NCI-H2227 treated with DMSO at 0.1 percent for 48 hours (cell line): ENCODE results near the gene NEU4.
"Not testable (repeated sequence)": the region's sequence is repeated elsewhere in the genome, so short reads cannot be mapped to it uniquely, and the experiment has no call there.

Experiments
- DNase-seq: peaks from one replicate; lab custom pipeline; 2025; lab: John Stamatoyannopoulos, UW

NEU4 gene

DNA sequence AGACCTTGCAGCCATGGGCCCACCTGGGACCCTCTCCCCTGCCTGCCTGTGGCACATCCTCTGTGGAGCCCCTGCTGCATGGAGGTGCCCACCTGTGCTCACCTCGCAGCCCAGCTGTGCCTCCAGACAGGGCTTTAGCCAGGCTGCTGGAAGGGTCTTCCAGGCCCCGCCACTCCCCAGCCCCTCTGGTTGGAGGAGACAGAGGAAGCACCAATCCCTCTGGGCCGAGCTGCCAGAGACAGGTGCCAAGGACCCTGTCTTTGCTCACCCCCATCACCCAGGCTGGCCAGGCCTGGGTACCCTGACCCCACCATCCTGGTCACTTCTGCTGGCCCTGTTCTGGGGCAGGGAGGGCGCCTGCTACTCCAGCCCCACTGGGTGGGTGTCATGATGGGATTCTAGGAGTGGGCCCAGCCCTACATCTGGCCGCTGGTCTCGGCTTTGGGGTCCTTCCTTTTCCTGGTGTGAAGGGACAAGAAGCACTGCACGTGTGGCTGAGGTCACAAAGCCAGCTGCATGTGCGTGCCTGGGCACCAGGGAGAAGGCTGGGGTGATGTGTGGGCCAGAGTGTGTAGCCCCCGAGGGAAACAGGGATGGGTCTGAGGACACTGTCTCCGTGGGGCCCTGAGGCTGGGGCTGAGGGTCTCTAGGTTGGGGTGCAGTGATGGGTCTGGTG, 9.3 kb upstream of the NEU4 start:
- no peak for DNase-seq

DNA sequence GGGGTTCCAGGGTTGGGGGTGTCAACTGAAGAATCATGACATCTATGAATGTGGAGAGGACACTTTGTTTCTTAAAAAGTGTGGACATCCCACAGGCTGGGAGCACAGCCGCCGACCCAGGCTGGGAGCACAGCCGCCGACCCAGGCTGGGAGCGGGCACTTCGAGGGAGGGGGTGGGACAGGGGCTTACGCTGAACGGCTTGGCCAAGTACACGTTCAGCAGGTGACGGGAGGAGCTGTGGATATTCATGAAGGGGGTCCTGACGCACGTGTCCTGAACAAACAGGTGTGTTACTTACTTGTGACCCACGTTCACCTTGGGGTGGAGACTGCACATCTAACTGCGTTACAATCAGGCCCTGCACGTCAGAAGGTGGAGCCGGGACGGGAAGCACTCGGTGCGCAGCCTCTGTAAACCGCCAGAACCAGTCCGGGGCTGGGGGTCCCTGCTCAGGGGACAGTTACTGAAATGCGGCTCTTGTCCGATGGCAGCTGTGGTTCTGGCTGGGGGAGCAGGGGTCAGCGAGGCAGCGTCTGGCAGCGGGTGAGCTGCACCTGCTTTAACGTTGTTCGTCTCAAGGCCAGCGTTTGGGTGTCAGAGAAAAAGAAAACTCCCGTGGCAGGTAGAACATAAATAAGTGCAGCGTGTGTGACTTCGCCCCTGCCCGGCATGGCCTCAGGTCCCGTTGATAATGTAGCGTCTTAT, 8.6 kb upstream of the NEU4 start:
- DNase-seq: not testable (repeated sequence)

- DNase-seq: no peak
These were observed 7.2 kb upstream of the NEU4 start for GRCh38 chr2:241801611-241802420.

GRCh38 chr2:241802421-241803318, 6.3 kb upstream of the NEU4 start:
- no peak for DNase-seq

- DNase-seq: peak; percentile 35
These were observed 5.3 kb upstream of the NEU4 start for GRCh38 chr2:241803387-241804325.

DNA sequence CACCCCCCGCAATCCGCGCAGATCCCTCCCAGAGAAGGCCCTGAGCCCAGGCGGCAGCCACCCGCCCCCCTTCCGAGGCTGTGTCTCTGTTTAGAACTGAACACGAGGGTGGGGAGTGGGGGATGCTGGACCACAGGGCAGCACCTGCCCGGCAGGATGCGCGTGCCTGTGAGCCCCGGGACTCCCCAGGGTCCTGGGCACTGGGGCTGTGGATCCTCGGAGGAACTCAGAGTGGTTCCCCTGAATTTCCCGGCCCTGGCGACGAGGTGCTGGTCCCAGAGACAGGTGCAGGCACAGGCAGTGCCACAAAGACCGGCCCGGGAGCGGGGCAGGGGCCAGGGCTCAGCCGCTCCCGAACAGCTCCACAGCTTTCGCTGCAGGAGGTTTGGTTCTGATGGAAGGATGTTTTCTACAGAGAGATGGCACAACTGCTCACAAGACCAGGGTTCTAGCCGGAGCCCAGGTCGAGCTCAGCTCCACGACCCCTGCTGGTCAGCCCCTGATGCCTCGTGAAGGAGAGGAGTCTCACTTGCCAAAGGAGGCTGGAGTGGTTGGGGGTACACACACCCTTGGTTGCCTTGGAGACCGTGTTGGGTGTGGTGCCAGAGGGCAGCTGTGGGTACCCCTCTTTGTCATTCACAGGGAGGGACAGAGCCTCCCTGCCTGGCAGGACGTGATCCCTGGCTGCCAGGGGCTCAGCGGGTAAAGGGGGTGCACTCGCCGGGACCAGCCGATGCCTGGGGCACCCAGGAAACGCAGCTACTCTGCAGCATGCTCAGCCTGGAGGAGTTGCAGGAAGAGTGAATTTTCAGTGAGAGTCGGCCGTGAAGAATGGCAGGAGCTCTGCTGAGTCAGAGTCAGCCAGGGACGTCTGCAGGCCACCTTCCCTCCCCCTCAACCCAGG, 4.4 kb upstream of the NEU4 start:
- no peak for DNase-seq

DNA sequence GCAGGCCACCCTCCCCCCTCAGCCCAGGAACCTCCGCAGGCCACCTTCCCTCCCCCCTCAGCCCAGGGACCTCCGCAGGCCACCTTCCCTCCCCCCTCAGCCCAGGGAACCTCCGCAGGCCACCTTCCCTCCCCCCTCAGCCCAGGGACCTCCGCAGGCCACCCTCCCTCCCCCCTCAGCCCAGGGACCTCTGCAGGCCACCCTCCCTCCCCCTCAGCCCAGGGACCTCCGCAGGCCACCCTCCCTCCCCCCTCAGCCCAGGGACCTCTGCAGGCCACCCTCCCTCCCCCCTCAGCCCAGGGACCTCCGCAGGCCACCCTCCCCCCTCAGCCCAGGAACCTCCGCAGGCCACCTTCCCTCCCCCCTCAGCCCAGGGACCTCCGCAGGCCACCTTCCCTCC, 2.8 kb upstream of the NEU4 start:
- not testable (repeated sequence) for DNase-seq

- DNase-seq: no peak
These were observed 807 bp upstream of the NEU4 start for GRCh38 chr2:241808051-241808720.

GRCh38 chr2:241809383-241810306, 652 bp downstream of the NEU4 start:
- no peak for DNase-seq

DNA sequence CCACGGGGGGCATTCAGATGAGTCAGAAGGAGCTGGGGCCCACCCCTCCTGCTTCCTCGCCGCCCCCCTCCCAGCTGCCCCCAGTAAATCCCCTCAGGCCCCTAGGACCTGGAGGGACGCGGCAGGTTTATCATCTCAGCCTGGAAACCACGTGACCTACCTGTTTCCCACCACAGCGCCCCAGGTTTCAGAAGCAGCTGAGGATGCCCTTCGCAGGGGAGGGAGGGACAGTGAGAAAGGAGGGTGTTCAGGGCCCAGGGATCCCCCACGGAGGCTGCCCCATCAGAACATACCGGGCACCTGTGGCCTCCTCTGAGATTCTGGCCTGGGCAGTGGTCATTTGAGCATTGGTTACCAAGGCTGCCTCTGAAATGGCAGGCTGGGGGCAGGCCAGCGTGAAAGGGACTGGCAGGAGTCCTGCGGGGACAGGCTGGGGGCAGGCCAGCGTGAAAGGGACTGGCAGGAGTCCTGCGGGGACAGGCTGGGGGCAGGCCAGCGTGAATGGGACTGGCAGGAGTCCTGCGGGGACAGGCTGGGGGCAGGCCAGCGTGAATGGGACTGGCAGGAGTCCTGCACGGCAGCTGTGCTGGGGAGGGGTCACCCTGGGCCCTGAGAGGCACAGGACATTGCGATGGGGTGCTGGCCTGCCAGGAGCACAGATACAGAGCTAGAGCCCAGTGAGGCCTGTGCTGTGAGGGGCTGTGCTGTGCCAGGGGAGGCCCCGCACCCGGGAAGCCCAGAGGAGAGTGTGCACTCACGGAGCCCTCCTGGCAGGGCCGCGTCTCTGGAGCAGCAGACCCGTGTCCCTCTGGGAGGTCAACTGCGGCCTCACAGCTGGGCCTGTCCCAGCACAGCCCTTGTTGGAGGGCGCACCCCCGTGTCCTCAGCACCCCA, 1.6 kb downstream of the NEU4 start:
- no peak for DNase-seq

DNA sequence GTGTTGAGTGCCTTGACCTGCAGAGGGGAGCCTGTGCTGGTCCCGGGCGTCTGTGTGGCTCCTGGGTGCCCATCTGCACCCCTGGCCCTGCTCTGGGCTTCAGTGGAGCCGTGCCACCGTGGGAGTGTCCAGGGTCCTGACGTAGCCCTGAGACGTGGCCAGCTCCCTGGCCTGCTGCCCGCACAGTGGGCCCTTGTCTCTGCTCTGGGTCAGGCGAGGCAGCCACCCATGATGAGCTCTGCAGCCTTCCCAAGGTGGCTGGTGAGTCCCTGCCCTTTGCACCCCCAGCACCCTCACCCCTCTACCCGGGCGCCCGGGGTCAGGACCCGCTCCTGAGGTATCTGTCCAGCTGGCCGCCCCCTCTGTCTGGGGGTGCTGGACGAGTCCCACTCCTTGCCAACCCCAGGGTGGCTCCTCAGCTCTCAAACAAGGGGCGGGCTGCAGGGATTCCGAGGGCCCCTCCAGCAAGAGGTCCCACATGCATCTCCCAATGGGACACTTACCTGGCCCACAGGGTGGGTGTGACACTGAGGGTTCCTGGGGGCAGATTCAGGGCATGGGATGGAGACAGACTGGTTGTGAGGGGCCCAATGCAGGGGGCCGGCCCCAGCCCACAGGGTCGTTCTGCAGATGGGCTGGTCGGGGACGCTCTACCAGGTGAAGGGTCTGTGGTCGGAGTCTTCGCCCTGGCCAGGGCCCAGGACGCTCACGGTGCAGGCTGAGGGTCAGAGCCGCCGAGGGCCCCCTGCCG, 2.4 kb downstream of the NEU4 start:
- DNase-seq: no peak

- DNase-seq: no peak
These were observed 3.1 kb downstream of the NEU4 start for GRCh38 chr2:241811952-241812729.

DNA sequence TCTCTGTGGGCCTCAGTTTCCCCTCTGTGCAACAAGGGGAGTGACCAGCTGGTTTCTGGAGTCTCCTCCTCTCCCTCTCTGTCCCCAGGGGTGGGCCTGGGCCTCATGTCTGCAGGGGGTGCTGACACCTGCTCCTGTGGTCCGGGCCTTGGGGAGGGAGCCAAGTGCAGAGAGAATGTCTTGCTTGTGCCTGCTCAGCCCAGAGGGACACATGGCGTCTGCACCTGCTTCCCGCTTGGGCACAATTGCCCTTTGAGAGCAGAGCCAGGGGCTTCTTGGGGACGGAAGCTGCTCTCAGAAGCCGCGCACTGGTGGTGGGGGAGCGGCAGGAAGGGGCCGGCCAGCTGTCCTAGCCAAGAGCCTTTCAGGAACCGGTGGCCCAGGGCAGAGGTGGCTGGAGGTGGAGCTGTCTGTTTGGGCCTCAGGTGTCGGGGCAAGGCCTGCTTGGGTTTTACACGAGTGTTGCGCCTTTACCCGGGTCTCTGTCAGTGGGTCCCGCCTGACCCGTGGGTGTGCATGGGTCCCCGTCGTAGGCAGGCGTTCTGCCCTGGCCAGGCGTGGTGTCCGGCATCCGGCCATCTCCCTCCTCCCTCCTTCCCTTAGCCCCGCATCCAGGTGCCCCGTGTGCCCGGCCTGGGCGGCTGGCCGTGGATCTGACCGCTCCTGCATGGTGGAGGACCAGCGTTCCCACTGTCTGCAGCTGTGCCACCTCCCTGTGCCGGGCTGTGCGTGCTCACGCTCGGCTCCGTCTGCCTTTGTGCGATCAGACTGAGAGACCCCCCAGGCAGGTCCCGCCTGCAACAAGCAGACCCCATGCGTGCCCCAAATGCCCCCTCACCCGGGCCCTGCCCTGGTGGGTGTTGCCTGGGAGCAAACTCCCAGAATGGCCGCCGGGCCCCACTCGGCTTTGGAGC, 4.0 kb downstream of the NEU4 start:
- DNase-seq: no peak

- DNase-seq: no peak
These were observed 4.8 kb downstream of the NEU4 start for GRCh38 chr2:241813644-241814392.
